Glutamatergic neuron (in vitro differentiated cells): ENCODE results near the gene TYR. TPM values are rescaled to one million over a fixed set of nuclear protein-coding genes. Genes with fewer than 3 reads are reported as not detected.
"Not testable (repeated sequence)": the region's sequence is repeated elsewhere in the genome, so short reads cannot be mapped to it uniquely, and the experiment has no call there.

Source experiments
- DNase-seq: peaks from one replicate; pipeline ENCODE4 v3.0.0; 2022
- H3K27ac Mint-ChIP-seq: one replicate; pipeline ENCODE4 v1.8.0; 2020; ENCODE audit warnings: mild to moderate bottlenecking, mixed read lengths, inconsistent platforms; ENCODE audit not compliant: unreplicated experiment
- H3K27me3 Mint-ChIP-seq: one replicate; pipeline ENCODE4 v1.8.0; 2020; ENCODE audit warnings: mild to moderate bottlenecking, moderate library complexity, mixed read lengths, inconsistent platforms; ENCODE audit not compliant: unreplicated experiment
- H3K36me3 Mint-ChIP-seq: one replicate; pipeline ENCODE4 v1.8.0; 2020; ENCODE audit warnings: mild to moderate bottlenecking, mixed read lengths, inconsistent platforms; ENCODE audit not compliant: unreplicated experiment
- H3K4me1 Mint-ChIP-seq: one replicate; pipeline ENCODE4 v1.8.0; 2020; ENCODE audit warnings: mild to moderate bottlenecking, low read depth, mixed read lengths, inconsistent platforms; ENCODE audit not compliant: unreplicated experiment
- H3K4me3 Mint-ChIP-seq: one replicate; pipeline ENCODE4 v1.8.0; 2020; ENCODE audit warnings: mild to moderate bottlenecking, mixed read lengths, inconsistent platforms; ENCODE audit not compliant: unreplicated experiment
- H3K9me3 Mint-ChIP-seq: one replicate; pipeline ENCODE4 v1.8.0; 2020; ENCODE audit warnings: mild to moderate bottlenecking, moderate library complexity, mixed read lengths, inconsistent platforms; ENCODE audit not compliant: unreplicated experiment
- total RNA-seq: library from RNA; stranded (reverse); fragmentation: NEBNext Ultra II Directional; extraction: Animal tissue kit (Norgen Biotek cat#: 25700); gene quantifications from one replicate; pipeline ENCODE4 v1.2.1, GENCODE V29; 2021; ENCODE audit not compliant: unreplicated experiment
- TF ChIP-seq, protein P1 (sequence below): fragments of 200-600 bp; sonication (generic); IDR thresholded peaks from one replicate; pipeline ENCODE4 v1.5.0; 2021; ENCODE audit not compliant: partially characterized antibody, unreplicated experiment

Gene TYR
- total RNA-seq, 1 donor from 2014 or later: not detected

DNA sequence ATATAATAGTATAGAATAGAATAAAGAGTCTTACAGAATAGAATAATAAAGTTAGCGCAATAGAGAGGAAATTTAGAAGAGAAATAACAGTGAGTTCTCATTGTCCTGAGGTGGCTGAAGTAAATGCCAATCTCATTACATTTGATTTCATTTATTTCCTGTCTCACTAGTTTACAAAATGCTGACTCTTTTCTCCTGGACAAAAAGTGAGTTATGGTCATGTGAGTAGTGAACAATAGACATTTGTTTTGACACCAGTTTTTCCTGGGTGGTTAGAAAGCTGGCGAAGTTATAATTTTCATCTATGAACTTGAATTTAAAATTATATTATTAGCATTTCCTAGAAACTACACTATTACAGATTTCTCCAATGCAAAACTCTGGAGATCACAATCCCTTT is 143.7 kb downstream of the TYR start:
- Mint-ChIP-seq H3K4me3 (no peak overlapping the region), H3K27ac (no peak overlapping the region), H3K27me3 (no peaks in the 10 kb centered on the region), H3K9me3 (no peaks in the 10 kb centered on the region), H3K36me3 (no peaks in the 10 kb centered on the region), H3K4me1 (no peaks in the 10 kb centered on the region)
- no peak for DNase-seq
- TF ChIP-seq, protein P1, sequence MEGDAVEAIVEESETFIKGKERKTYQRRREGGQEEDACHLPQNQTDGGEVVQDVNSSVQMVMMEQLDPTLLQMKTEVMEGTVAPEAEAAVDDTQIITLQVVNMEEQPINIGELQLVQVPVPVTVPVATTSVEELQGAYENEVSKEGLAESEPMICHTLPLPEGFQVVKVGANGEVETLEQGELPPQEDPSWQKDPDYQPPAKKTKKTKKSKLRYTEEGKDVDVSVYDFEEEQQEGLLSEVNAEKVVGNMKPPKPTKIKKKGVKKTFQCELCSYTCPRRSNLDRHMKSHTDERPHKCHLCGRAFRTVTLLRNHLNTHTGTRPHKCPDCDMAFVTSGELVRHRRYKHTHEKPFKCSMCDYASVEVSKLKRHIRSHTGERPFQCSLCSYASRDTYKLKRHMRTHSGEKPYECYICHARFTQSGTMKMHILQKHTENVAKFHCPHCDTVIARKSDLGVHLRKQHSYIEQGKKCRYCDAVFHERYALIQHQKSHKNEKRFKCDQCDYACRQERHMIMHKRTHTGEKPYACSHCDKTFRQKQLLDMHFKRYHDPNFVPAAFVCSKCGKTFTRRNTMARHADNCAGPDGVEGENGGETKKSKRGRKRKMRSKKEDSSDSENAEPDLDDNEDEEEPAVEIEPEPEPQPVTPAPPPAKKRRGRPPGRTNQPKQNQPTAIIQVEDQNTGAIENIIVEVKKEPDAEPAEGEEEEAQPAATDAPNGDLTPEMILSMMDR: no peak

DNA sequence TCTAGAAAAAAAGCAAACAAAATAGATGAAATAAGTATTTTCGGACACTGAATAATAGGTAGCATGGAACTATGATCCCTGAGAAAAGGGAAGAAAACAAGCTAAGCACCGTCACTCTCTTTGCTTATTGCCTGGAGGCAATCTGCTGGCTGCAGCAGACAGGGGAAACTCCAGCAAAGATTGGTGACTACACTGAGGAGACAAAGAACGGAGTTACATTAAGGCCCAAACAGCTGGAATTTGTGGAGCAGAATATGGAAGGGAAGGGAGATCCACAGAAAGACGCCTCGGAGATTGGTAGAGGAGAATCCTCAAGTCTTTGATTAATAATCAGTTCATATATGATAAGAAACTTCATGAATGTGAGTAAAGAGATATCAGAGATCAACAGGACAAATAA is 150.2 kb downstream of the TYR start:
- no peaks in the 10 kb centered on the region for H3K36me3 Mint-ChIP-seq
- no peaks in the 10 kb centered on the region for H3K9me3 Mint-ChIP-seq
- no peak overlapping the region for H3K4me3 Mint-ChIP-seq
- no peaks in the 10 kb centered on the region for H3K27me3 Mint-ChIP-seq
- TF ChIP-seq, protein P1: no peak
- H3K4me1 Mint-ChIP-seq: no peaks in the 10 kb centered on the region
- H3K27ac Mint-ChIP-seq: no peak overlapping the region
- DNase-seq: no peak

DNA sequence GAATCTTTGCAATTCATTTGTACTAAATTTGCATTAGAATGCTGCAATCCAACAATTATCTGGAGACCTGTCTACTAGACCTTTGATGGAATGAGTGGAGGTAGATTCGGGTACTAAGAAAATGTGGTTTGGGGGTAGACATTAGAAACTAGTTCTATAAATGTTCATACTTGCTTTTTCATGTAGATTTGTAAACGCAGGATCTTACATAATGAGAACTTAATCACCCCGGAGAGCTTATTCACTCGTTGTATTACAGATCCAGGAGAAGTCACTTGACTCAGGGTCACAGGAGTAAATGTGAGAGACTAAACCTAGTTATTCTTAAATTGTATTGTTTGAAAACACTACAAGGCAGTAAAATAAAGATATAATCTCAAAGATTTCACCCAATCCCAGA is 154.3 kb downstream of the TYR start:
- not testable (repeated sequence) for DNase-seq, H3K36me3 Mint-ChIP-seq, H3K9me3 Mint-ChIP-seq, H3K4me1 Mint-ChIP-seq, H3K27me3 Mint-ChIP-seq, H3K27ac Mint-ChIP-seq, H3K4me3 Mint-ChIP-seq

DNA sequence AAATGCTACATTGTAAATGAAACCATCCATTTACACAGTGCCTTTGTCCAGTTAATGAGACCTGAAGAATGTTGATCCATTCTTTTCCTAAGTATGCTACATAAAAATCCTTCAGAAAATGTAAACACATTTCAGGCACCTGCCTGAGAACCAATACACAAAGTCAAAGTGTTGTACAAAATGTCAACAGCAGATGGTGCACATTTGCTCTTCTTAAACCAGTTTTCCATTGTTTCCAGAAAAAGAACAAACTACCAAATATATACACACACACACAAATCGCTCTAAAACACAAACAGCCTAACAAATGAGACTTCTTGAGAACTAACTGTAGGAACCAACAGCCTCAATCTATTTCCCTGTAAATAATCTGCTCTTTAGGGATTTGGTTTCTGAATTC is 156.0 kb downstream of the TYR start:
- not testable (repeated sequence) for DNase-seq, H3K36me3 Mint-ChIP-seq, H3K9me3 Mint-ChIP-seq, H3K4me3 Mint-ChIP-seq, H3K27ac Mint-ChIP-seq, H3K27me3 Mint-ChIP-seq, H3K4me1 Mint-ChIP-seq

DNA sequence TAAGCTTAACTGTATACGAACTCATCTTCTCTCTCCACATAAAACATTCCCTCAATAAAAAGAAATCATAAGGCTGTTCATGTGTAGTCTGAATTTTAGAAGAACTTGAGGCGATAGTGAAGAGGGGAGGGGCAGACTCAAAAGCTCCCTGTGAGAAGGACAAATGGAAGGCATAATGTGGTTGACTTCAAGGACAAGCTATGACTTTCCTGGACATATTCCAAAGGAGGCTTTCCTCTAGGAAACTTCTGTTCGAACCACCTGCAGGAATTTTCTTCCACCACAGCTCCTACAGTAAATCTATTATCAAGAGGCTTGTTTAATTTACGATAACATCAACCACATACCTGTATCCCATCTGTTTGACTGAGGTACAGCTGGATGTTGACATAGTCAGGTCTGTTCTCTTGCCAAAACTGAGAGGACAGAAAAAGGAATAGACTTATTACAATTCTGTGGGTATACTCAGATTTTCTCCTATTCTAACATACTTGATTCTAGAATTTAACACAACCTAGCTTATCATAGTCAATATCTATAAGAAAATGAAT is 159.5 kb downstream of the TYR start:
- not testable (repeated sequence) for H3K4me1 Mint-ChIP-seq, DNase-seq, H3K27me3 Mint-ChIP-seq, H3K36me3 Mint-ChIP-seq, H3K9me3 Mint-ChIP-seq, H3K27ac Mint-ChIP-seq, H3K4me3 Mint-ChIP-seq

DNA sequence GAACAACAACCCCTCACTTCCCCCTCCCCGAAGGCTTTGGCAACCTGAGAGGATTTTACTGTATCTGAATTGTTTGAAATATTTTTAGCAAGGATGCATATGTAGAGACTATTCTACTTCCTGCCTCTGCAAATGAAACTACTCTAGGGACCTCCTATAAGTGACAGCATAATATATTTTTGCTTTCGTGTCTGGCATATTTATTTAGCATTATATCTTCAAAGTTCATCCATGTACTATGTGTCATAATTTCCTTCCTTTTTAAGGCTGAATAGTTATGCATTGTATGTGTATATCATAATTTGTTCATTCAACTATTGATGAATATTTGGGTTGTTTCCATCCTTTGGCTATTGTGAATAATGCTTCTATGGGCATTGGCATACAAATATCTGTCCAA is 160.4 kb downstream of the TYR start:
- H3K36me3 Mint-ChIP-seq, H3K4me3 Mint-ChIP-seq, H3K4me1 Mint-ChIP-seq, H3K27ac Mint-ChIP-seq, DNase-seq, H3K9me3 Mint-ChIP-seq, H3K27me3 Mint-ChIP-seq: not testable (repeated sequence)

DNA sequence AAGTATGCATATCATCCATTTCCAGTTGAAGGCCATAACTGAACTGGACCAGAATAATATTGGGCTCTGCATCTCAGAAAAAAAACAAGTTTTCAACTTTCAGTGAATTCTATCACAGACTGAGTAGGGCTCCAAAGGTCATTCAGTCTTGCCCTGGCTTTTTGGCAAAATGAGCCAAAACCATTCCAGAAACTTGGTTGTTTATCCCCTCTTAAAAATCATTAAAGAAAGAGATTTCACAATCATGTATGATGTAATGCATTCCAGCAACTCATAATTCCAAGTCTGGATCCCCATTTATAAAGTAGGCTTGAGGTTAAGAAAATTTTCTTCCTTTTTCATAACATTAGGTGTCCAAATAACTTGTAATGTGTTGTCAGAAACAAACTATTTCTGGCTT is 162.8 kb downstream of the TYR start:
- H3K27me3 Mint-ChIP-seq, H3K4me3 Mint-ChIP-seq, H3K27ac Mint-ChIP-seq, H3K9me3 Mint-ChIP-seq, H3K36me3 Mint-ChIP-seq, H3K4me1 Mint-ChIP-seq, DNase-seq: not testable (repeated sequence)

DNA sequence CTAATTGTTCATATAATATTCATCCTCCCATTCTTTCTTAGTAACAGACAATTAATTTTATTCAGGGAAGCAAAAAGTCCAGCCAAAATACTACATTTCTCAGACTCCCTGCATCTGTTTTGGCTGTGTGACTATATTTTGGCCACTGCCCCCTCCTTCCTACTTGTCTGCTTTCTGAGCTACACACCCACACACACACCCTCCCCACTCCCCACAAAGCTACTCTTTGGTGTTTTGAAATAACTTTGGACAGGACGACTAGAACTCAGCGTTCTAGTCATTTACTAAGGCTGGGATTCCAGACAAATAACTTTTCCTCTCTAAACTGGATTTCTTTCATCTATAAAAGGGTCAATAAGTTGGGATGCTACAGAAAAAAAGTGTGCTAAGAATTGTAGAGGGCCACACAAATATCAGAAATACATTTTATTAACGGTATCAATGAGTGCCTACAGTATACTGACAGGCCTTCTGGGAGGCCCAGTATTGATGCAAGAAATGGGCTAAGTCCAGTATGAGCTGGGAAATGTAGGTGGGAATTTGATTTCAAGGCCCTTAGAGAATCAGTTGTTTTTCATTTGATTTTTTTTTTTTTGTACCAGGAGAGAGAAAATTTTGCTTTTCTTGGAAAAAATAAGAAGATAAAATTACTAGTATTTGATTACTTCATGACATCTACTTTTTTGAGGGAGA is 165.4 kb downstream of the TYR start:
- H3K9me3 Mint-ChIP-seq, H3K36me3 Mint-ChIP-seq, H3K27ac Mint-ChIP-seq, H3K27me3 Mint-ChIP-seq, H3K4me3 Mint-ChIP-seq, DNase-seq, H3K4me1 Mint-ChIP-seq: not testable (repeated sequence)
